Prostate gland (tissue), 2 donors: Measurements from ENCODE around the gene IL16.

Experiments used
- CTCF ChIP-seq, 4 experiments: fragments of 200-600 bp in 2 of 4; fragments of 450-650 bp in 2 of 4; sonication (generic) in 2 of 4; IDR thresholded peaks; 1 replicate in 3 of 4; 2 replicates in 1 of 4; pipeline ENCODE4 v1.5.1; 2016 to 2019; ENCODE audit warnings: antibody characterized with exemption in 4 of 4, mild to moderate bottlenecking in 2 of 4, moderate library complexity in 2 of 4
- POLR2A ChIP-seq: fragments of 450-650 bp; IDR thresholded peaks from one replicate; pipeline ENCODE4 v1.6.1; 2016; ENCODE audit warnings: antibody characterized with exemption, mild to moderate bottlenecking

GRCh38 chr15:81289910-81290309 lies 93.2 kb downstream of the IL16 start:
- TF ChIP-seq CTCF (IDR thresholded peaks at IDR 0.05) (no peak), POLR2A (no peak)
